HG02759 (cell line): ENCODE data around the gene MAGEA3.
"Not testable (repeated sequence)": the region's sequence is repeated elsewhere in the genome, so short reads cannot be mapped to it uniquely, and the experiment has no call there.

Experiments
- ATAC-seq: cut with Tn5 transposase; IDR thresholded peaks from one replicate; pipeline ENCODE4 v1.9.1; 2021; ENCODE audit warnings: mild to moderate bottlenecking, moderate library complexity; ENCODE audit not compliant: unreplicated experiment

MAGEA3 gene

GRCh38 chrX:152735860-152736511 lies 37.4 kb downstream of the MAGEA3 start:
- ATAC-seq, result no peak

GRCh38 chrX:152736528-152736927 lies 37.9 kb downstream of the MAGEA3 start:
- not testable (repeated sequence) for ATAC-seq

GRCh38 chrX:152738560-152738959 lies 40.0 kb downstream of the MAGEA3 start:
- ATAC-seq, result no peak
